IPS-15b (cell line): ENCODE data around the gene RNF180.
"Not testable (repeated sequence)": the region's sequence is repeated elsewhere in the genome, so short reads cannot be mapped to it uniquely, and the experiment has no call there.

Source experiments
- H3K27me3 ChIP-seq: one replicate; pipeline ENCODE4 v1.6.1; 2013; ENCODE audit warnings: low read length; ENCODE audit not compliant: control insufficient read depth, insufficient read depth
- H3K36me3 ChIP-seq: one replicate; pipeline ENCODE4 v1.6.1; 2013; ENCODE audit warnings: low read length; ENCODE audit not compliant: control insufficient read depth, insufficient read depth
- H3K4me1 ChIP-seq: one replicate; pipeline ENCODE4 v1.6.1; 2013; ENCODE audit warnings: mild to moderate bottlenecking, low read length; ENCODE audit not compliant: control insufficient read depth, insufficient read depth
- H3K4me3 ChIP-seq: one replicate; pipeline ENCODE4 v1.5.1; 2013; ENCODE audit warnings: low read depth, low read length
- H3K9ac ChIP-seq: one replicate; pipeline ENCODE4 v1.6.1; 2013; ENCODE audit warnings: low read depth, mild to moderate bottlenecking, low read length
- H3K9me3 ChIP-seq: one replicate; pipeline ENCODE4 v1.6.1; 2013; ENCODE audit warnings: mild to moderate bottlenecking, low read length; ENCODE audit not compliant: control insufficient read depth, insufficient read depth

The RNF180 gene

DNA sequence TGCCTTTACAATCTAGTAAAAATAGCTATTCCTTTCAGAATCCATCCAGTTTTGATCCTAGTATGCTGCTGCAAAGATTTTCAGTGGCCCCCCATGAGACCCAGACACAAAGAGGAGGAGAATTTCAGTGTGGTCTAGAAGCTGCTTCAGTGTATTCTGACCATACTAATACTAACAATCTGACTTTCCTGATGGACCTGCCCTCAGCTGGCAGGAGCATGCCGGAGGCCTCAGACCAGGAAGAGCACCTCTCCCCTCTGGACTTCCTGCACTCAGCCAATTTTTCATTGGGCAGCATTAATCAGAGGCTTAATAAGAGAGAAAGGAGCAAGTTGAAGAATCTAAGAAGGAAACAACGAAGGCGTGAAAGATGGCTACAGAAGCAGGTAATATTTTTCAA lies 48.5 kb downstream of the RNF180 start:
- Histone ChIP-seq H3K9ac (no peak overlapping the region), H3K9me3 (no peaks in the 10 kb centered on the region), H3K4me1 (no peaks in the 10 kb centered on the region), H3K4me3 (no peak overlapping the region), H3K27me3 (no peaks in the 10 kb centered on the region), H3K36me3 (no peaks in the 10 kb centered on the region)

DNA sequence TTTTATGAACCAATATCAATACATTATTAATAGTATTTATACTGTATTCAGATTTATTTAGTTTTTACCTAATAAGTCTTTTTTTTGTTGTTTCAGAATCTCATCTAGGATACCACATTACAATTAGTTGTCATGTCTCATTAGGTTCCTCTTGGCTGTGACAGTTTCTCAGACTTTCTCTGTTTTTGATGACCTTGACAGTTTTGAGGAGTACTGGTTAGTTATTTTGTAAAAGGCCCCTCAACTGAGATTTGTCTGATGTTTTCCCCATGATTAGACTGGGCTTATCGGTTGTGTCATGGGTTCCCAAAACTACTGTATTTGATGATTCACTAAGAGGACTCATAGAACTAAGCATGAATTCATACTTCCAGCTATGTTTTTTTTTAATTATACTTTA lies 56.3 kb downstream of the RNF180 start:
- no peaks in the 10 kb centered on the region for H3K36me3 ChIP-seq

DNA sequence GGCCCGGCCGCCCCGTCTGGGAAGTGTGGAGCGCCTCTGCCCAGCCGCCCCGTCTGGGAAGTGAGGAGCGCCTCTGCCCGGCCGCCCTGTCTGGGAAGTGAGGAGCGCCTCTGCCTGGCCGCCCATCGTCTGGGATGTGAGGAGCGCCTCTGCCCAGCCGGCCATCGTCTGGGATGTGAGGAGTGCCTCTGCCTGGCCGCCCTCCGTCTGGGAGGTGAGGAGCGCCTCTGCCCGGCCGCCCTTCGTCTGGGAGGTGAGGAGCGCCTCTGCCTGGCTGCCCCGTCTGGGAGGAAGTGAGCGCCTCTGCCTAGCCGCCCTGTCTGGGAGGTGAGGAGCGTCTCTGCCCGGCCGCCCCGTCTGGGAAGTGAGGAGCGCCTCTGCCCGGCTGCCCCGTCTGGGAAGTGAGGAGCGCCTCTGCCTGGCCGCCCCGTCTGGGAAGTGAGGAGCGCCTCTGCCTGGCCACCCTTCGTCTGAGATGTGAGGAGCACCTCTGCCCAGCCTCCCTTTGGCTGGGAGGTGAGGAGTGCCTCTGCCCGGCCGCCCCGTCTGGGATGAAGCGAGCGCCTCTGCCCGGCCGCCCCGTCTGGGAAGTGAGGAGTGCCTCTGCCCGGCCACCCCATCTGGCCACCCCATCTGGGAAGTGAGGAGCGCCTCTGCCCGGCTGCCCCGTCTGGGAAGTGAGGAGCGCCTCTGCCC lies 59.8 kb downstream of the RNF180 start:
- H3K4me1 ChIP-seq, H3K9ac ChIP-seq, H3K36me3 ChIP-seq, H3K27me3 ChIP-seq, H3K9me3 ChIP-seq, H3K4me3 ChIP-seq: not testable (repeated sequence)

More for the DNA sequence above, 56.3 kb downstream of the RNF180 start:
- peaks cover 6% of the 10 kb centered on the region for H3K9me3 ChIP-seq
- no peak overlapping the region for H3K4me3 ChIP-seq
- no peak overlapping the region for H3K9ac ChIP-seq
- no peaks in the 10 kb centered on the region for H3K27me3 ChIP-seq
- no peaks in the 10 kb centered on the region for H3K4me1 ChIP-seq

DNA sequence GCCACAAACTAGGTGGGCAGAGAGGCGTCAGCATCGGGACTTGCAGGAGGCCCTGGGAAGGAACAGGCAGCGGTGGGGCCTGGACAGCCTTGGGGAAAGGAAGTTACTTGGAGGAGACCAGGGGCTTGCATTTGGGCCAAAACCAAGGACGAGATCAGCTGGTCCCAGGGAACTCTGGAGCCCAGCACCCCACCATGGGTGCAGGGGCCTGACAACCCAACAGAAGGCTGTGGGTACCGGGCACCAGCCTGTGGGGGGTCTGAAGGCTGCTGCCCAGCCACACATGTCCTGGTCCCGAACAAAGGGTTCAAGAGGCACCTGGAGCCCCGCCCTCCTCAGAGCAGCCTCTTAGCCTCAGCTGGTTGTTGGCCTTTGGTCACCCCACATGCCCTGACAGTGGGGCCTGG lies 61.5 kb downstream of the RNF180 start:
- H3K36me3 ChIP-seq, H3K4me3 ChIP-seq, H3K27me3 ChIP-seq, H3K4me1 ChIP-seq, H3K9ac ChIP-seq, H3K9me3 ChIP-seq: not testable (repeated sequence)

DNA sequence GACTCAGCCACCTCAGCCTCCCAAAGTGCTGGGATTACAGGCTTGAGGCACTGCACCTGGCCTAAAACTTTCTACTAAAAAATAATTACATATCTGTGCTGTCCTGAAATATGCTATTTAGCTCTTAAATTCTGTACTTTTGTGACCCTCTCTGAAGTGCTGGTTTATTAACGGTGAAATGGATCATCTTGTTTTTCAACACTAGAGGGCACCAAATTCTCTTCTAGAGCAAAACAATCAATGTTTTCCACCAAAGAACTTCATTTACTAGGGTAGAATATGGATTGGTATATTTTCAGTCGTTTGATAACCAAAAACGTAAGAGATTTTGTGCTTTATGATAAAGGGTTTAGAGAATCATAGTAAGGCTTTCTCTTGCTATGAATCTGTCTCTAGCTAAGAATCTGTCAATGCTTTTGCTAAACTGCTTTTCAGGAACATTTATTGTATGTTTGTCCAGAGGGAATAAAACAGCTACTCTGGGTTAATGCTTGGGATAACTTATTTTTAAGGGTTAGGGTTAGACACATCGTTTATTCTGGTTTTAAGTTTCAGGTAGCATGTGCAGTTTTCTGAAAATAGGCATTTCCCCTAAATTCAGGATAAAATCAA lies 63.6 kb downstream of the RNF180 start:
- Histone ChIP-seq H3K27me3 (no peaks in the 10 kb centered on the region), H3K4me3 (no peak overlapping the region), H3K36me3 (no peaks in the 10 kb centered on the region), H3K9ac (no peak overlapping the region), H3K9me3 (peaks cover 5% of the 10 kb centered on the region), H3K4me1 (no peaks in the 10 kb centered on the region)

DNA sequence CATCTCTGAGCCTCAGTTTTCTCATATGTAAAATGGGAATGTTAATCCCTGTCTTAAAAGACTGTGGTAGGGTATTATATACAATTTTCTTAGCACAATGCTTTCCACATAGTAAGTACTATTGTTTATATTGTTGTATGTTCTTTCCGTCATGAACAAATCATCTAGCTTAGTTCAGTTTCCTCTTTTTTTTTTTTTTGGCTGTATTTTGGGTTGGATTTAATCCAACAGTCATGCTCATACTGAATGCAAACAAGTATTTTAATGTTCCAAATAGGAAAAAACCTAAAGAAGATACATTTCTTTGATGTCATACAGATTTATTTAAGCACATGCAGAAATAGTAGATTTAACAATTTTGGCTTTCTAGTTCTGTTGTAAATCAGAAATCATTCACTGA lies 95.1 kb downstream of the RNF180 start:
- no peaks in the 10 kb centered on the region for H3K36me3 ChIP-seq
- H3K4me3 ChIP-seq, result no peak overlapping the region
- no peaks in the 10 kb centered on the region for H3K9me3 ChIP-seq
- H3K9ac ChIP-seq, result no peak overlapping the region
- H3K4me1 ChIP-seq, result no peaks in the 10 kb centered on the region
- no peaks in the 10 kb centered on the region for H3K27me3 ChIP-seq

DNA sequence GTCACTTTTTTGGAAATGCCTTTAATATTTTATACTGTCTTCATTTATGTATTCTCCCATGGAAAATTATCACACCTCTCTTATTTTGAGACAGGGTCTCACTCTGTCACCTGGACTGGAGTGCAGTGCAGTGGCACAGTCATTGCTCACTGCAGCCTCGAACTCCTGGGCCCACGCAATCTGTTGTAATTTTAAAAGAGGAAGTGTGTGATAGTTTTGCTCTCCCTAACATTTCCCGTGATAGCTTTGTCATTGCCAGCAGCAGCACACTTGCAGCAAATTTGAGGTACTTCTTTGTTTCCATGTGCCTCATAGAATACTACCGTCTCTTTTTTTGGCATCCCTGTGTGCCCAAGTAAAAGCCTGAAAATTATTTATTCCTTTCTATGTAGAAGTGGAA lies 103.5 kb downstream of the RNF180 start:
- Histone ChIP-seq H3K4me1 (no peaks in the 10 kb centered on the region), H3K9me3 (no peaks in the 10 kb centered on the region), H3K36me3 (no peaks in the 10 kb centered on the region), H3K4me3 (no peak overlapping the region), H3K27me3 (no peaks in the 10 kb centered on the region), H3K9ac (no peak overlapping the region)

DNA sequence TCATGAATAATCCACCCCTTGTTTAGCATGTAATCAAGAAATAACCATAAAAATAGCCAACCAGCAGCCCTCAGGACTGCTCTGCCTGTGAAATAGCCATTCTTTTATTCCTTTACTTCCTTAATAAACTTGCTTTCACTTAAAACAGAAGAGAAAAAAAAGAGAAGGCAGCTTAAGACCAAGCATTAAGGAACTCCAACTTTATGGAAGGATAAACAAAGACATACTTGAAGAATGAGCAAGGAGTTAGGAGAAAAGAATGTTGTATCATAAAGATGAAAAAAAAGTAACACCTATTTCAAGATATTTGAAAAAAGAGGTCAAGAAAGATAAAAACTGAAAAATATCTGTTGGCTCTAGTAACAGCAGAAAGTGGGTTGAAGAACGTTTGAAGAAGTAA lies 107.6 kb downstream of the RNF180 start:
- H3K9me3 ChIP-seq, result no peaks in the 10 kb centered on the region
- no peak overlapping the region for H3K4me3 ChIP-seq
- H3K4me1 ChIP-seq, result no peaks in the 10 kb centered on the region
- no peaks in the 10 kb centered on the region for H3K36me3 ChIP-seq
- H3K9ac ChIP-seq, result no peak overlapping the region
- no peaks in the 10 kb centered on the region for H3K27me3 ChIP-seq

DNA sequence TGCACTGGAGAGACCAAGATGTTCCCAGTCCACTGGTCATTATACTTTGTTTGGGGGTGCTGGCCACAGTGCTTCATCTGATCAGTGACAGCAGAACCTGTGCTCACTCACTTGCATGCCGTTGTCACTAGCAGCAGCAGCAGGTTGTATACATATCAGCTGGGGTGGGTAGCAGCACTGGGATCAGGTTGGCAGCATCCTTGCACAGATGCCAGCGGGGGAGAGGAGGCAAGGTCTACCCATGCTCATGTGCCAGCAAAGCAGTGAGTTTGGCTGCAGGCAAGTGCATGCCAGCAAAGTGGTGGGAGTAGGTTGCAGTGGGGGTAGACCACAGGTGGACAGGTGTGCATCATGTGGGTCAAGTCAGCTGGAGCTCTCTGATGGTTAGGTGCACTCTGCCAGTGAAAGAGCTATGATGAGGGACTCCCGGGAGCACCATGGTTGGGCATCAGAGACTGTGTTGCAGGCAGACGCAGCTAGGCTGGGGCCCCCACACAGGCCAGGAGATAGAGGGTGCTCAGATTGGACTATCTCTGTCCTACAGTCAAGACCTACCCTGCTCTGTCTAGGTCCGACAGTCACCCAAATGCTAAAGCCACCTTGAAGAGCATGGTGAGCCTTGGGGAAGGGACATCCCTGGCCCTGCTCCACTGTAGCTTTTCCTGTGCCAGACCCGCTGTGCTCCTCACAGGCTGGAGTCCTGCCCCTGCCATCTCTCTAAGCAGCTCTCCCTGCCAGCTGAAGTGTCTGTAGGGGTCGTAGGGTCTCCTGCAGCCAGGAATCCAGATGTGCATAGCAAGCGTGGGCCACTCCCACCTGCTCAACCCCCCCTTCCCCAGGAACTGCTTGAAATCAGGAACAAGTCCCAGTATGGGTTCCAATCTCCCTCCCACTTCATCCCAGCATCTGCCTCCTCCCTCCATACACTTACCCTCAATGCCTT lies 119.8 kb downstream of the RNF180 start:
- Histone ChIP-seq H3K36me3 (no peaks in the 10 kb centered on the region), H3K9ac (no peak overlapping the region), H3K4me3 (no peak overlapping the region), H3K4me1 (no peaks in the 10 kb centered on the region), H3K27me3 (no peaks in the 10 kb centered on the region), H3K9me3 (no peaks in the 10 kb centered on the region)

DNA sequence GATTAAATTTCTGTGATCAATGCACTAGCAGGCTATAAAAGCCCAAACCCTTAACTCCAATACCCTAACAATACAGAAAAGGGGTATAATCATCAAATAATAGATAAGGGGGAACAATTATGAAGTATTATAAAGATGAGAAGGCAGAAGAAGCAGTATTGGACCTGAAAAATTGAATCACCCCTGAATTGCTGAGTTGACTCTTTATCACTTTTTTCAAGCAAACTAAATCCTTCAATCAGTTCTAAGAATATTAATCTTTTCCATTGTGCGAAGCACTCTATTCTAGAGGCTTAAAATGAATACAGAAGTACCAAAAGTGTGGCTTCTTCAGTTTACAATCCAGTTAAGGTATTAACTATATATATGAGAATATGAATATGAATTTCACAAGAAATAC lies 120.7 kb downstream of the RNF180 start:
- H3K9ac ChIP-seq, result no peak overlapping the region
- H3K4me1 ChIP-seq, result no peaks in the 10 kb centered on the region

DNA sequence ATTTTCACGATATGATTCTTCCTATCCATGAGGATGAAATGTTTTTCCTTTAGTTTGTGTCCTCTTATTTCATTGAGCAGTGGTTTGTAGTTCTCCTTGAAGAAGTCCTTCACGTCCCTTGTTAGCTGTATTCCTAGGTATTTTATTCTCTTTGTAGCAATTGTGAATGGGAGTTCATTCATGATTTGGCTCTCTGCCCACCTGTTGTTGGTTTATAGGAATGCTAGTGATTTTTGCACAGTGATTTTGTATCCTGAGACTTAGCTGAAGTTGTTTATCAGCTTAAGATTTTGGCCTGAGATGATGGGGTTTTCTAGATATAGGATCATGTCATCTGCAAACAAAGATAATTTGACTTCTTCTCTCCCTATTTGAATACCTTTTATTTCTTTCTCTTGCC lies 122.9 kb downstream of the RNF180 start:
- not testable (repeated sequence) for H3K9ac ChIP-seq, H3K4me3 ChIP-seq, H3K36me3 ChIP-seq, H3K27me3 ChIP-seq, H3K4me1 ChIP-seq, H3K9me3 ChIP-seq

More for the DNA sequence above, 120.7 kb downstream of the RNF180 start:
- Histone ChIP-seq H3K9me3 (no peaks in the 10 kb centered on the region), H3K4me3 (no peak overlapping the region), H3K36me3 (no peaks in the 10 kb centered on the region), H3K27me3 (no peaks in the 10 kb centered on the region)
